NCI-H82 (cell line): Measurements from ENCODE around the gene NANOS1.

Experiments
- DNase-seq: peaks from one replicate; lab custom pipeline; 2025; lab: John Stamatoyannopoulos, UW

NANOS1 gene

DNA sequence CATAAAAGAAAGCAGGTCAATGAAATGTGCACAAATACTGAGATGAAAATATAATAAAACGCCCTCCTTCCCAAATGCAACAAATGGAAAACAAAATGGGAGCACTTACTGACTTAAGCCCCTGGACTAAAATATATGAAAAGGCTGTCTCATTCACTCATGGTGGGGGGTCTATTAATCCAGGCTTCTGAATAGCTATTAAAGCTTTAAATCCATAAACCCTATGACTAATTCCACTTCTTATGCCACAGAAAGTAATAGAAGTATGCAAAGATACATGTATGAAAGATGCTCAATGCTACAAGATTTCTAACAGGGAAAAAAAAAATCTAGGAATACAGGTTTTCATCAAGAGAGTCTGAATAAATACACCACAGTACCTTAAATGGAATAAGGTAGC lies 30.6 kb downstream of the NANOS1 start:
- no peak for DNase-seq

DNA sequence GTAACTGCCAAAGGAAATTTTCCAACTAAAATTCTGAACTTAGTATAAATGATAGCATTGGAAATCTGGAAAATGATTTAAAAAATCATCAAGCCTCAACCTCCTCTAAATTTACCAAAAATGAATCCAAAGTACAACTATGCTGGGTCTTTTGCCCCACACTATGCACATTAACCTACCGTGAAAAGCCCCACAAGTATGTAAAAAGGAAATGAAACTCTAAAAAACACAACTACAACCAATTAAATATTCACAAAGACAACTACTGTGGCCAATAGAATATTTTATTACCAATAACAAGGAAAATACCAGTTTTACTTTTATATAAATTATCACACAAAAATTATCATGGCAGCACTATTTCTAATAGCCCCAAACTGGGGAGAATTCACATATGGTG lies 31.8 kb downstream of the NANOS1 start:
- DNase-seq: no peak

DNA sequence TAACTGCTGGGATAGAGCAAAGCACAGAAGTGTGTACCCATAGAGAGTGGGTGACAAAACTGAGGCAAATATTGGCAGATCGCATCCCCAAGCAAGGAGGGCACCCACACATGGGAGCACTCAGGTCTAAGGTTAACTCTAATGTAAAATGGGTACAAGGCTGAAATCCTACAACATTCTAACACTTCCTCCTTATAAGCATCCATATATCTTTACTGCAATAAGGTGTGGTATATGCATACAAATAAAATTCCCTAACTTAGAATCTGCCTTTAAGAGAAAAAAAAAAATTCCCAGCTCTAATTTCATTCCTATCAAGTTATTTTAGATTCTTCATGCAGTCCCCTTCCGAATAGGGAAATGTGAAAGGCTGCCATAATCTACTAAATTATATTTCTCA lies 32.4 kb downstream of the NANOS1 start:
- DNase-seq: no peak

DNA sequence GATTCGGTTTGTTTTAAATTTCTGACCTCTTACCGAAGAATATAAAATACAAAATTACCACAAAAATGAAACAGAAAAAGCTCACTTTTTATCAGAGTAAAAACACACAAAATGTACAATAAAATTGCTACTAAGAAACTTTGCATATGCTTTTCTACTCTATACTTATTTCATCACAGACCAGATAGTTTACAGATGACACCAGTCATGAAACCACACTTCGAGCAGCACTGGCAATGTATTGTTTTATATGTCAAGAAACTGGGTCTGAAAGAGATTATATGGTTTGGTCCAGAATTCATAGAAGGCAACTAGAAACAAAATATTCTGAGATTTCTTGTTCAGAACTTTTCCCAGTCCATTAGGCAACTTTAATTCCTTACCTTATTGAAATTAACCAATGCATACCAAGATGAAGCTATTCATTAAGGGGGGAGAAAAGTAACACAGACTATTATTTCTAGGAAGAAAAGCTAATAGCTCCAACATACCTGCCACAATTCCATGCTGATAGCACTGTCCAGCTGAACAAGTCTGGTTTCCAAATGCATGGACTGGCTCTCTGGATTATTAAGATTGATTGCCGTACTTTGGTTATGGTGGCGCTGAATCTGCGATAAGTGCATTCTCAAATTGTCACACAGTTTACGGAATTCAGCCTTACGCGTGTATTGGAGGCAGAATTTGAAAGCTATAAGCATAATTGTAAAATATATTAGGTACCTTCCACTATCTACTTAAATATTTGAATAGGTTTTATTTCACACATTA lies 41.1 kb downstream of the NANOS1 start:
- DNase-seq: no peak

DNA sequence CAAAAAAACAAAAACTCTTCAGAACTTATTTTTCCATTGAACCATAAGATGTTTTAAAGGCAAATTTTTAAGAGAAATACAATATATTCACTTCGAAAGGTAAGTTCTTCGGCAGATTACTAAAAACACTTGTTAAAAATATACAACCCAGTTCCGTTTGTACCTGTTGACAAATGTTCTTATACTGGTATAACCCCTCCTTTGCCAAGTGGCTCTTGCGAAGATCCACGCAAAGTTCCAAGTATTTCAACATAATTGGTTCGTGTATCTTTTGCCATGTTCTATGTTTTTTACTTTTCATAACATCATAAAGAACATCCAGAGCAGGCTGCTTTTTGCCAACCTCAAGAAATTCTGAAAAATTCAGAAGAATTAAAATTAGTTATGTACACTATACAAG lies 44.1 kb downstream of the NANOS1 start:
- DNase-seq: no peak

DNA sequence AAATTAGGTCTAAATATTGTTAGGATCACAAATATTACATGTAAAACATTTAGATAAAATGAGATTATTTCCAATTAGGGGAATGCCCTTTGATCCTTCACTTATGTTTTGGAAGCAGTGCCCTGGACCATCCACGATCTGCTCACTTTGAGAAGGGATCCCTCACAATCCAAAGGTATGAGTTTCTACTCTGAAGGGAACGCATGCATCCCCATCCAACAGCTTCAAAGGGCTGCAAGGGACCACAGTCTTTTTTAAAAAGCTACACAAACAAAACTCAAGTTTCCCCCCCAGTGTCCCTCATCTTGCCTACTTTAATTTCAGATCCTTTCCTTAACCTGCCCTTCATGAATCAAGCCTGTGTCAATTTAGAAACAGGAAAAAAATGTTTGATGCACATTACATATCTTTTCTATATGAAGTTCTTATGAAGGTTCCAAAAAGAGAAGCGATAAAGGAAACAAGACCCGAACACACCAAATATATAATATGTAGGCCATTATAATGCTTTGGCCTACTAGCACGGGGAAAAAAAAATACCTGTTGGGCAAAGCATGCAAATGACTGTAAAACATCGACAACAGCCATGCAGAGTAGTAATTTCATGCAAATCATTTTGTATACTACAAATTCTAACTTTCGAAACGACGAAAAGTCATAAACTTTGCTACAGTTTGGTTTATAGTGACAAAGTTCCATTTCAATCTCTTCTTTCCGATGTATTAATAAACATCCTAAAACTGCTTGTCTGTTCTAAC lies 49.1 kb downstream of the NANOS1 start:
- no peak for DNase-seq

DNA sequence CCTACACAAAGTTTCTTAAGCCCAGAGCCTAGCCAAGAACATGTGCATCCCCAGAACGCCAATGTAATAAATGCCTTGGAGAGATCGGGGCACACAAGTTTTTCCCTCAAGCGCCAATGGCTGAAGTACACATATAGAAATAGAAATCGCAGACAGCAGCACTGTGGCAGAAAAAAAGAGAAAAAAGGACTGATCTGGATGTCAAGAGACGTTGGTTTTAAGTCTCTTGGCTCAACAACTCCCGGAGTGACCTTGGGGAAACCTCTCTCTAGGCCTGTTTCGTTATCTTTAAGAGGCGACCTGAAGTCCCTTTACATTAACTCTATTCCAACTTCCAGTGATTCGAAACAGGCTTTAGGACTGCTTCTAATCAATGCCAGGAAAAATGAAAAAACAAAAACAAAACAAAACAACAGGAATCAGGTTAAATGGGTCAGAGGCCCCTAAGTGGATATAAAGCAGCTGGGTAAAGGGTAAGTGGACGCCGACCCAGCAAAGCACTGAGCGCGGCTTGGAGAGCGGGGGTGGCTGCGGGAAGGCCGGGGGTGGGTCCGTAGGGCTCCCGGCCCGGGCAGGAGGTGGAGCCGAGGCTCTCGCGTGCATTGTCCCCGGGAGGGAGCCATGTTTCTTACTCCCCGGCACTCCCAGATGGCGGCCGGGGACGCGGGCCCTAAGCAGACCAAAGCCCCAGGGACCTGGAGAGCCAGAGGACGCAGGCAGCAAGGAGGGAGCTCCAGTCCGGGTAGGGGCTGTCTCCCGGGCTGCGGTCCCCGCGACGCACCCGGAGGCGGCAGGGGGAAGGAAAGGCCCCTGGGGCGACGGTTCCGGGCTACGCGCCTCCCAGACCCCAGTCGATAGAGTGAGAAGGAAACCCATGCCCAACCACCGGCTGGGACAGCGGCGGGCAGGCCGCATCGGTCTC lies 50.3 kb downstream of the NANOS1 start:
- peak; percentile 53 for DNase-seq

DNA sequence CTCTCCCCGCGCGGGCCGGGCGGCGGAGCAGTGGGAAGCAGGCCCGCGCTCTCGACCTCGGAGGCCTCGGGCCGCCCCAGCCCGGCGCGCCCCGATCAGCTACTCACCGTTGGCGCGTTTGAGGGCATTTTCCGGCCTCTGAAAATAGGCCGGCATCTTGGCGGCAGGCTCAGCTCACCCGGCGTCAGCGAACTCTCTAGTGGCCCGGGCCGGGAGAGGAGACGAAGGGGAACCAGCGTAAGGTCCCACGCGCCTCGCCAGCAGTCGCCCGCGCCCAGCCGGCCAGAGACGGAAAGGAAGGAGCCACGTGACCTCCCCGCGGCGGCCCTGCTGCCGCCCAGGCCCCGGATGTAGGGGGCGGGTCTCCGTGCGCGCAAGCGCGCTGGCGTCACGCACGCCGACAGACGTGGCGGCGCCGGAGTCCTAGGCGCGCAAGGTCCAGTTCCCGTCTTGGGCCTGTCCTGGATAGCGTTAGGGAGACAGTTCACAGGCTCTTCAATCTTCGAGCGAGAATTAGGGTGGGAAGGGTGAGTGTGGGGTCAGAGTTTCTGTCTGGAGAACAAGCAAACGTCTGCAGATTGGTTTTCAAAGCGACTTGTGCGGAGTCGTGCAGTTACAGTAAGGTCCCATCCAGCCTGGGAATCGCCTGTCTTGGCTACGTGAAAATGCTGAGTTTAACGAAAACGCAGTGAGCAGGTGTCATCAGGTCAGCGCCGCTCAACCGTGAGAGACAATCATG lies 51.2 kb downstream of the NANOS1 start, which contains the start of gene EIF3A:
Gene EIF3A (minus strand): TSS at position 297 of the 739 bp plus-strand sequence. CDS start 141 bp downstream, at position 156.
- DNase-seq: peak; percentile 88
